GM21717 (cell line): ENCODE data around the gene RASL10B.

Experiments used
- ATAC-seq: cut with Tn5 transposase; IDR thresholded peaks from one replicate; pipeline ENCODE4 v1.9.1; 2021; ENCODE audit warnings: mild to moderate bottlenecking, moderate library complexity; ENCODE audit not compliant: unreplicated experiment

RASL10B gene

DNA sequence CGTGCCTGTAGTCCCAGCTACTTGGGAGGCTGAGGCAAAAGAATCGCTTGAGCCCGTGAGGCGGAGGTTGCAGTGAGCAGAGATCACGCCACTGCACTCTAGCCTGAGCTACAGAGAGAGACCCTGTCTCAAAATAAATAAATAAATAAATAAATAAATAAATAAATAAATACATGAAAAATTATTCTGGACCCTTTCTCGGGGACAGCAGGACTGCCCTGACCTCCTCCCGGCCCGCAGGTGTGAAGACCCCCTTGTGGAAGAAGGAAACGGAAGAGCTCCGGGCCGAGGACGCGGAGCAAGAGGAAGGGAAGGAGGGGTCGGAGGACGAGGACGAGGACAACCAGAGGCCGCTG, 32.3 kb downstream of the RASL10B start:
- no peak for ATAC-seq

DNA sequence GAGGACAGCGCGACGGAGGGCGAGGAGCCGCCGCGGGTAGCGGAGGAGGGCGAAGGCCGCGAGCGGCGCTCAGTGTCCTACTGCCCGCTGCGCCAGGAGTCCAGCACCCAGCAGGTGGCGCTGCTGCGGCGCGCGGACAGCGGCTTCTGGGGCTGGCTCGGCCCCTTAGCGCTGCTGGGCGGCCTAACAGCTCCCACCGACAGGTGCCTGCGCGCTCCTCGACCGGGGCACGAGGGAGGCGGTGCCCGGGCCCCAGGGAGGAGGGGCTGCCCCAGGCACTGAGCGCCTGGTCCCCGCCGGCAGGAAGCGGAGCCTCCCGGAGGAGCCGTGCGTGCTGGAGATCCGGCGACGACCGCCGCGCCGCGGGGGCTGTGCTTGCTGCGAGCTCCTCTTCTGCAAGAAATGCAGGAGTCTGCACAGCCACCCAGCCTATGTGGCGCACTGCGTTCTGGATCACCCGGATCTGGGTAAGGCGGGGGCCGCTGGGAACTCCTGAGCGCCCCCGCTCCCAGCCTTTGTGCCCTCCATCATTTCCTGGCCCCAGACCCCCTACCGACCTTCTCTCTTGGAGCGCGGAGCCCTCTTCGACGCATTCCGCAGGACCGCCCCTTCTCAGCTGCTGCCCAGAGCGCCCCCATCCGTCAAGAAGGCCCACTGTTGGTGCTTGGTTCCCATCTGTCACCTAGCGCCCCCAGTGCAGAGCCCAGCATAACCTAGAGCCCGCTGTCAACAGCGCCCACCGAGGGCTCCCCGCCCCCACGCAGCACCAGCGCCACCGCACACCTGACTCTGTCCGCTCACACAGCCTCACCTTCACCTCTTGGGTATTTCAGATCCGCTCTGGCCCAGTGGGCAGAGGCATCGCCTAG, 32.9 kb downstream of the RASL10B start:
- peak; percentile 89 for ATAC-seq

DNA sequence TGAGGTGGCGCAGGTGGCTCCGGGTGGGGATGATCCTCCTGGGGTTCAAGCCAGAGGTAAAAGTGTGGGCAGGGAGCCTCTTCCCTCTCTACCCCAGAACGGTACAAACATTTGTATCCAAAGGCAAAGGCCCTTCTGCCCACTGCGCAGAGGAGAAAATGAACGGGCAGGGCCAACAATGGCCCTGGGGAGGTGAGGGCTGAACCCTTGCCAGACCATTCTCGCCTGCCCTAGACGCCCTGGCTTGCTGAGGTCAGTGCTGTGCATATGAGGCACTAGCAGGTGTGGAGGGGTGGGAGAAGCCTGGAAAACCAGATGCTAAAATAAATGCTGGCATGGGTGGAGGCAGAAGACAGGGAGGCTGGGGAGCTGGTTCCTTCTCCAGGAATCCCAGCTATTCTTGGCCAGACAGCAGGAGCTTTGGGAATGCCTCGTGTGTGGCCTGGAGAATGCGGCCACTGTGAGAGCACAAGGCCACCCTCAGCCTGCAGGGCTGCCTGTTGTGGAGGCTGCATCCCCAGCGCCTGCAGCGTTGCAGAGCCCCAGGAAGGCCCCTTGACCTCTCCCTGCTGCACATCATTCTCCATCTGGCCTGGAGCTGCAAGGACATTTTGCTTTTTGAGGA, 33.8 kb downstream of the RASL10B start:
- no peak for ATAC-seq

DNA sequence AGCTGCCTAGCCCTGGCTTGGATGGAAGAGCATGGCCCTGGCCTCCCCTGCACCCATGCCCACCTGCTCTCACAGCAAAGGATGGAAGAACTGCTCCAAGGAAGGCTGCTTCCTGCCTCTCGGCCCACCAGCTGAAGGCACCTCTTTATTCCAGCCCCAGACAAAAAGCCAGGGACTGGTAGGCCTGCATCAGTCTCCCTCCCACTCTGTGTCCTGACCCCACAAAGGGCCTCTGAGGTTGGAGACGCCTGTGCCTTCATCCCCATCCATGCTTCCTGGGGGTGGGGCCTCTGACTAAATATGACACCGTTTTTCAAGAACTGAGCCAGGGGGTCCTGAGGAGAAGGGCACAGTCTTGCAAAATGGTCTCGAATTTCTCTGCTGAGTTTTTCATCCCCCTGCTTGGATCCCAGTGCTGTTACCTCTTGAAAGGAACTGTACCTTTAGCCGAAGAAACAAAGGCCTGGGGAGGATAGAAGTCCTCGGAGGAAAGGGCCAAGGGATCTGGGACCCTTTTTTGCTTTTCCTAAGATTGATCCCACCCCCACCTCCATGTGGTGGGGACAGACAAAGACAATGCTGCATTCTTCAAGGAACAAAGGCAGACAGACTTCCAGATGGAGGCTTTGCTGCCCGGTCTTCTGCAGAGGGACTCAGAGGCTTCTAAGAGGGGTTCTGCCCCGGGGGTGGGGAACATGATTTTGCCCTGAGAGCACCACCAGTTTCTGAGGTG, 34.5 kb downstream of the RASL10B start:
- no peak for ATAC-seq

DNA sequence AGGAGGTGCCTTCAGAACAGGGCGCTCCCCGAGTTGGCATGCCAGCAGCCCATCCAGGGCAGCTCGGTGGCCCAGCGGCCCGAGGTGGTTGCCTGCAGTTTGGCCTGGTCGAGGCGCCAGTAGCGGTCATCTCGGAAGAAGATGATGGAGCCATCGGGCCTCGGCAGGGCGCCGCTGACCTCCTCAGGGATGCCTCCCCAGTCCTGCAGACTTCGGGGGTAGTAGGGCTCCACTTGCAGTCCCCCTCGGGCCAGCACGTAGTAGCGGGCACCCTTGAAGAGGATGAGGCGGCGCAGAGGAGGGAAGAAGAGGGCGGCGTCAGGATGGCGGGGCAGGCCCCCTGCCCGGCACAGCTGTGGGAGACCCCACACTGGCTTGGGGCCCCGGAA, 35.0 kb downstream of the RASL10B start:
- no peak for ATAC-seq

DNA sequence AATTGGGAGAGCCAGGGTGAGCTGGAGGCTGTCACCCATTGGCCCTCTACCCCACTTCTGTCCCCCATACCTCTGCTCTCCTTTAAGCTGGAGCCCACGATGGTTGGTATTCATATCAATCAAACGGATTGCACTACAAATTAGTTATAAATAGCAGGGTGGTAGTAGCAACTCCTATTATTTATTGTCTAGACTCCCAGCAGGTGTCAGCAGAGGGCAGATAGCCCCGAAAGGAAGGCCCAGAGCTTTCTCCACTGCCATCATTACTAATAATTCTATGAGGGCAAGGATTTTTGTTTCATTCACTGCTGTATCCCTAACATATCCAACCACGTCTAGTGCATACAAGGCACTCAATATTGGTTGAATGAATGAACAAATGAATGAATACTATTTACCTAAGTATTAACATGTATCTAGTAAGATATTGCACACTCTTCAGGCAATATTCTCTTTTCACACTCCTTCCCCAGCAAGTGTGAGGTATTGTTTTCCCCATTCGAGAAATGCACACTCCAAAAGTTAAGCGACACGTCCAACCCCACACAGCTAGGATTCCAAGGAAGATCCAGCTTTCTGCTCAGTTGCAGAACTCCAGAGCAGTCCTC, 35.6 kb downstream of the RASL10B start:
- no peak for ATAC-seq

DNA sequence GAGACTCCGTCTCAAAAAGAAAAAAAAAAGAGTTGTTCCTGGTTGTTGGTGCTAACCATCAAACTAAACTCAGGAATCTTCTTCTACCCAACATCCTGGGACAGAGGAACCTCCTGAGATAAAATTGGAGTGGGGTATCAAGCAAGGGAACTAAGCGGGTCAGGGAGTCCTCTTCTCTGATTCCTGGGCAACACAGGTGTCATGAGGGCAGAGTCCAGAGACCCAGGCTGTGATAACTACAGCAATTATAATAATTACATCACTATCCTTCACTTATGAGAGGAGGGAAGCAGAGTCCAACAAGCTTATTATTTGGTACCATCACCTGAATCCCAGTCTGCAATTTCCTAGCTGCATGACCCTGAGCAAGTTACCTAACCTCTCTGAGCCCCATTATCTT, 37.4 kb downstream of the RASL10B start:
- no peak for ATAC-seq

DNA sequence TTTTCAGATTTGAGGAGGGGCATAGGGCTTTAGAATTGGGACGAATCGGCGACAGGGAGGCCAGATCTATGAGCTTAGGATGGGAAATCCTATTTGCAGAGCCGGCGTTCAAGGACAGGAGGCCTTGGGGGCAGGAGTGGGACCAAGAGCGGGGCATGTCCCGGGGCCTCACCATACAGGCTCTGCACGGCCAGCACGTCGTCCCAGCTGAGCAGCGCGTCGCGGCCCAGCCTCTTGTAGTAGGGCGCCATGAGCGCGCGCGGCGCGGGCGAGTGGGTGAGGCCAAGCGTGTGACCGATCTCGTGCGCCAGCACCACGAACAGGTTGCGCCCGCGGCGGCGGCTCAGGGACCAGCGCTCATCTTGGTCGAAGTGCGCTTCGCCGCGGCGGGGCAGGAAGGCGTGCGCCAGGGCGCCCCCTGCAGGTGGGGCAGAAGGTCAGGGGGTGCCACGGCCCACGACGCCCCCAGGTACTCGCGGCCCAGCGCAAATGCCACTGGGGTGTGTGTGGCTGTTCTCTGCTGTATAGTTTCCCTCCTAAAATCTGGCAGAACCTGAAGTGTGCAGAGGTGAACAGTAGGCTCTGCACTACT, 38.6 kb downstream of the RASL10B start:
- no peak for ATAC-seq

DNA sequence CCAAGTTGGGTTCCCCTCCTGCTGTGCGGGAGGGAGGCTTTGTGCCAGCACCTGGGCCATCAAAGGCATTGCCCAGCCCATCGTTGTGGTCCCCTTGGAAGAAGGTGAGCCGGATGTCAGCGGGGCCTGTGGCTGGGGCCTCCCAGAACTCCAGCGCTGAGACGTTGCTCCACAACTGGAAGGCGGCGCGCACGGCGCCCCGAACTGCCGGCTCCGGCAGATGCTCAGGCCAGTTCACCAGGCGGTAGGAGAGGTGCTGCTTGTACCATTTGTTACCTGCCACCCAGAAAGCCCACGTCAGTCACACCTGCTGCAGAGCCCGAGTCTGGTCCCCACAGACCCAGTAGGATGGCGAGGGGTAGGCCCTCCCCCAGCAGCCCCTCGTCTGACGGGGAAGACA, 41.7 kb downstream of the RASL10B start:
- no peak for ATAC-seq

DNA sequence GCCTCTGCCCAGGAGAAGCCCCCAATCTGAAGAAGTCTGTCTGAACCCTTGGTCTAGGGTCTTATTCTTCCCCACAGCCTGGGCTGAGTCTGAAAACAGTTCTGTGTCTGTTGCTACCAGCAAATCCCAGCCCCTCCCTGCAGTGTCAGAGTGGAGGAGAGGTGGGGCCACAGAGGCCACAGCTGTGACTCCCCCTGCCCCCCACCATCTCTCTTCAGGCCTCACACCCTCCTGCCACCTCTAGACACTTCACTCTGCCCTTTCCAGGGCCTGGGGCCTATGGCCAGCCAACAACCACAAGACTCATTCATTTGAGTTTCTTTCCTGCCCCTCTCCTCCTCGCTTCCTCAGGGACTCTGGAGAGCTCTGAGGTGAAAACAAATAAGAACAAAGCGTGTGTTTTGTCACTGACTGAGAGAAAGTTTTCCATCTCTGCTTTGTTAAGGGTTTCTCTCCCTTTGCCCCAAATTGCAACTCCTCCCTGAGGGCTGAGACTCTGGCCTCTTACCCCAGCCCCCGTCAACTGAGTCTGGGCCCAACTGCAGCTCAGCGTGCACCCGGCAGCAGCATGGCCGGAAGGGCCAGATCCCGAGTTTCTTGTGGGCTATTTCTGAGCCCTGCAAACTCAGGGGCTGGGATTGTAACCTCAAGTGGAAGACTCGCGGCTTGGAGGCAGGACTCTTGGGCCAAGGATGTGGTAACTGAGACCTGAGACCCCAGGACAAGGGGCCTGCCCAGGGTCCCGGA, 42.4 kb downstream of the RASL10B start:
- no peak for ATAC-seq

DNA sequence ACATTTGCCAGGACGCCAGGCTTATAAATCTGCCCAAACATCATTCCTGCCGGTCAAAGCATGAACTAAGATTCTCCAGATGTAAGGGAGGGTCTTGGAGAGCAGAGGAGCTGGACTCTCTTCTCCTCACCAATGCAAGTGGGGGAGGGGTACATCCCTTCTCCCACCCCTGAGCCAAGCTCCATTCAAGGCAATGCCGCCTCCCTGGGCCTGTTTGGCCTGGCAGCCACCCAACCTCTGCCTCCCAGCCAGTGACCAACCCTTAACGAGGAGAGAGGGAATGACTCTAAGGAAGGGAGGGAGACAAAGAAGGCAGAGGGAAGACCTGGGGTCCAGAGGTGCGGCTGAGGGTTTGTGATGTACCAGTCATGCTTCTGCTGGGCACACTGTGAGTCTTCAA, 43.1 kb downstream of the RASL10B start:
- ATAC-seq: no peak

DNA sequence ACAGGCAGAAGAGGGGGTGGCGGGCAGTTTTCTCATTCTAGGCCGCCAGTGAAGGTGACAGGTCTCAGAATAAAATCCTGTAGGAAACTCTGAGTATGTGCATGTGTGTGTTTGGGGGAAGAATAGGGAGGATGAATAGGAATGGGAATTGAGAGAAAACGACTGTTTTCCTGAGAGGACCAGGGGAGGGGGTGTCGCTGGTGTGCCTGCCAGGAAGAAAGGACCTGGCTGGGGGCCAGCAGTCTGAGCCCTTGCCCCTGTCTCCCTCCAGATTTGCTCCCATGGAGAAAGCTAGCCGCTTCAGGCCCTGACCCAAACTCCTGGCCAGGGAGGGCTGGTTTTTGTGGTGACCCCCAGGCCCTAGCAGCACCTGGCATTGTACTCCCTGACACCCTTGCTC, 43.6 kb downstream of the RASL10B start:
- no peak for ATAC-seq

DNA sequence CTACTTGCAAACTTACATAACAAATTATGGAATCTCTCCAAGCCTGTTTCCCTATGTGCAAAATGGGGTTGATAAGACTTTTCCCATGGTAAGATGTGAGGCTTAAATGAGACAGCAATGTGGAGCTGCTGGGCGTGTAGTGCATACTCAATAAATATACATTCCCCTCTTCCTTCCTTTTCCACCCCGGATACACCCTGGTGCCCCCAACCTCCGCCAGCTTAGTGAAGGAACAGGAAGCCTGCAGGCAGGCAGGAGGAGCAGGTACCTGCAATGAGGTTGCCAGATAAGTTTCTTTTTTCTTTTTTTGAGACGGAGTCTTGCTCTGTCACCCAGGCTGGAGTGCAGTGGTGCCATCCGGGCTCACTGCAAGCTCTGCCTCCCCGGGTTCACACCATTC, 44.1 kb downstream of the RASL10B start:
- ATAC-seq: no peak

DNA sequence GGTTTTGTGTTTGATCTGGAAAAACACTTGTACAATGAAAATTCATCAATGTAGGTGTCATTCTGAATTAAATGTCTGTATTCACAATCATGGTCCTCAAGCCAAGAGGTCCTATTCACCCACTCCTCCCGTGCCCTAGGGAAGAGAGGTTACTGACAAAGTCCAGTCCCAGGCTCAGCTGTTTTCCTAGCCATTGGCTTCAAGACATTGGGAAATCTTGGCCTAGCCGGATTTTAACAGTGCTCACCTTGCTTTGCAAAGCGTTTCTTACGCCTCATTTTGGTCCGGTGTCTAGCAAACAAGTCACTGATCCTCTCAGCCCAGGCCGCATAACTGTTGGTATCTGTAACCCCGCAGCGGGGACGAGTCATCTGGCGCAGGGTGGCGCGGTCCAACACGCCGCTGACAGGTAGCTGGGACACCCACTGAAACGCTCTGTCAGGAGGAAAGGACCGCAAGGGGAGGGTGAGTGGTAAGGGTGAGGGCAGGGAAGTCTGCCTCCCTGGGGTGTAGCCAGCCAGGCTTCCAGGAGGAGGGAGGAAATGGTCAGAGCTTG, 47.3 kb downstream of the RASL10B start:
- ATAC-seq: no peak

DNA sequence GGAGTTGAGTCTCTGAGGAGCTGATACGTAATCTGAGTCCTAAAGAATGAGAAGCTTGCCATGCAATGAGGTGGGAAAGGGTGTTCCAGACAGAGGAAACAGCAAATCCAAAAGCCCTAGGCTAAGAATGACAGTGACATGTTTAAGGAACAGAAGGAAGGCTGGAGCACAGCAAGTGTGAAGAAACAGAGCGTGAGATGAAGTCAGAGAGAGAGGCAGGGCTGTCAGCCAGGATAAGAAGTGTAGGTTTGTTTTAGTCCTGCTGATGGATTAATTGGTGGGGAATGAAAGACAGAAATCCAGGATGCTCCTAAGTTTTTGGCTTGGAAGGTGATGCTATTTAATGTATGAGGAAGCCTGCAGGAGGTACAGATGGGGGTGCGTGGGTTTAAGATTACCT, 49.5 kb downstream of the RASL10B start:
- ATAC-seq: no peak

DNA sequence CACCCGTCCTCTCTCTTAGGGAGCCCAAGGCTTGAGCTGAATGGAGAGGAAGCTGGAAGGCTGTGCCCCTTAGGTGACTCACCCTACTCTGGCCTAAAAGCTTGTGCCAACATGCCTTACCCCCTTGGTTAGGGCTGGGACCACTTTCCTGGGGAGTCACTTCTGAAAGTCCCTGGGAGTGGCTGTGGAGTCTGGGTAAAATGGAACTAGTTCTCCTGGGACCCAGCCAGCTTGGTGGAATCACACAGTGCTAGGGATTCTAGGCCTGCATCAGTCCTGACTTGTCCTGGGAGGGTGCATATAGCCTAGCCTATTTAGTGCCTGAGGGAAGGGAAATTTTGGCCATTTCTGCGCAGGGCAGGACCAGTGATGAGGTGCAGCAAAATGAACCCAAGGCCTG, 53.5 kb downstream of the RASL10B start:
- ATAC-seq: no peak

DNA sequence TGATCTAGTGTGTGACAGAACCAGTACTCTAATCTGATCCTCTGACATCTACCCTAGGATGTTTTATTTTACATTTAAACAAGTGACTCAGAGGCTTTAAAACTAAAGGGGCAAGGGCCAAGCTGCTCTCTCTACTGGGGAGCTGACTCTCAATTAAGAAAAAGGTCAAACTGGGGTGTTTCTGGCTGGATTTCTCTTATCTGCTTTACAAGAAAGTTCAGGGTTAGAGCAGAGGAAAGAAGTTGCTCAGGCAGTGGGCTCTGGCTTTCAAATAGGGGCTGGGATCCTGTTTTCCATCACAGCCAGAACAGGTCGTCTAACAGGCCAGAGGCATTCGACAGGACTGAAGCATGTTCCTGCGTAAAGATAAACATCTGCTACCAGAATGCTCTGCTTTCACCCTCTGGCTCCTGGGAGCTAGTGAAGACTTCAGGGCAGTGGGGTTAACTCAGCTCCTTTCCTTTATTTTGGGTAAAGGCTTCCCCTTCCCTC, 55.5 kb downstream of the RASL10B start:
- ATAC-seq: no peak

DNA sequence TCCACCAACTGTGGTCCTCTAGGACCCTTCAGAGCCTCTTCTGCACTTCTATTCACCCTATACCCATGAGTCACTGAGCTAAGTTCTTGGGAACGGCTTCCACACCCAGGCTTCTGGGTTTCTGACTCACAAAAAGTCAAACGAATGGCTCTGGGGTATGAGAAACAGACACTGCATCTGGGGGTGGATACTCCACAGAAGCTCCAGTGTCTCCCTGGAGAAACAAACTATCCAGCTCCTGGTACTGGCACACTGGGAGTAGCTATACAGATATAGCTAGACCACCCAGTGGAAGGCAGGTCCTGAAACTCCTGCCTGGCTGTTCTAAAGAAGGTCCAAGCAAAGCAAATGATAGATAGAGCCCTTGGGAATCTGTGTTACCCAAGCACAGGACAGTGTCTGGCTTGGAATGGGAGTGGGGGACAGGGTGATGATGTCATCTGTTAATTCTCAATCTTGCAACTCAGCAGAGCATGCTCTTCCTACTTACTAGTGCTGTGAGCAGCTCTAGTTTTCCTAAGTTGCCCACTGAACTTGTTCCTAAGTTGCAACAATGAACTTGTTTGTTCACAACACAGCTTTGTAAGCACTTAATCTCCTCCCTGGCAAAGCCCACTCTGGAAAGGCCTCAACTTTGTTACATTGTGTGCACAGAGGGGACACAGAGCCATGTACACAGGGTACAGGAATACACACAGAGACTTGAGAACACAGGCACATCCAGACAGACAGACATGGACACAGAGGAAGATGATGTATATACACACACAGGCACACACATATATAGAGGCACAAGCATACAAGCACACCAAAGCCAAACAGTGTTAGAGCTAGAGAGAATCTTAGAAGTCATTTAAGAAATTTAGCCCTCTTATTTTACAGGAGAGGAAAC, 57.3 kb downstream of the RASL10B start:
- no peak for ATAC-seq

DNA sequence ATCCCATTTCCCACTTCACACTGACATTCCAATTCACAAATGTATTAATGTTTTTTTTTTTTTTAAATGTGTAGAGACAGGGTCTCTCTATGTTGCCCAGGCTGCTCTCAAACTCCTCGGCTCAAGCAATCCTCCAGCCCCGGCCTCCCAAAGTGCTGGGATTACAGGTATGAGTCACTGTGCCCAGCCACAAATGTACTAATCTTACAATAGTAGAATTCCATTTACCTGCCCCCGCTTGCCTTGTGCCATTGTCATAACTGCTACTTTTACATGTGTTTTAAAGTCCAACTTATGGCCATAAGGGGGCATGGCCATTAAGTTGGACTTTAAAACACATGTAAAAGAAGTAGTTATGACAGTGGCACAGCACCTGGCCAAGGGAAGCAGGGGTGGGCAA, 59.4 kb downstream of the RASL10B start:
- no peak for ATAC-seq
